Stimulated activated naive CD8-positive, alpha-beta T cell treated with anti-CD3 and anti-CD28 coated beads, Interleukin-15, Interleukin-2, amounts not matched to agents 100 U/mL and 50 U/mL, for 24 hours (primary cell): ENCODE data around the gene AHDC1.

Source experiments
- ATAC-seq: fragments of 150-1000 bp; cut with Tn5 transposase; one replicate; pipeline ENCODE4 v1.10.0; 2021
- DNase-seq: peaks from one replicate; pipeline ENCODE4 v3.0.0; 2021

Gene AHDC1

DNA sequence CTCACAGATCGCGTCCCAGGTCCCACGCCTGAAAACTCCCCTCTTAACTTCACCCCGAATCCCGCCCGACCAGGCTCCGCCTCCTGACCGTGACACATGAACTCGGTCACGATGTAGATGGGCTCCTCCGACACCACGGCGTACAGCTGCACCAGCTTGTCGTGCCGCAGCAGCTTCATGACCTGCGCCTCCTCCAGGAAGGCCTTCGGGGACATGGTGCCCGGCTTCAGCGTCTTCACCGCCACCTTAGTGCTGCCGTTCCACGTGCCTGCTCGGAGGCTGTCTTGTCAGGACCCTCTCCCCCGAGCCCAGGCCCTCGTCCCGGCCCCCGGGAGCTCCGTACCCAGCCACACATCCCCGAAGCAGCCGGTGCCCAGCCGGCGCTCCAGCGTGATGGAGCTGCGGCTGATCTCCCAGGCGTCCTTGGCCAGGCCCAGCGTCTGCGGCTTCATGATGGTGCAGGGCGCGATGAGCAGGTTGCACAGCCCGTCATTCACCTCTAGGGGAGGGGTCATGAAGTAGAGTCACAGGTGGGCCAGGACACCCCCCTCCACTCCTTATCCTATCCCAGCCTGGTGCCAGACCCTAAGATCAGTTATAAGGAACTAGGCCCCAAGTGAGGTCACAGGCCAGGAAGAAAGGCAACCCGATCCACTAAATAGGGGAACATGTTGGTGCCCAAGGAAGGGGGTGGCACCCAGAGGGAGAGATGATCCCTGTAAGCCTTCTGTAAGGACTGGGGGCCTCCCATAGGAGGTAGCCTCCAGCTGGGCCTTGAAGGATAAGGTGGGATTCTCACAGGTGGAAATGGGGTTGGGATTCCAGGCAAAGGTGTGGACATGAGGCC lies 11.6 kb upstream of the AHDC1 start:
- no peak for ATAC-seq

GRCh38 chr1:27614625-27615344 lies 10.8 kb upstream of the AHDC1 start:
- no peak for DNase-seq
- no peak for ATAC-seq

More for the DNA sequence above, 11.6 kb upstream of the AHDC1 start:
- DNase-seq: no peak

GRCh38 chr1:27614043-27614624 lies 10.2 kb upstream of the AHDC1 start:
- DNase-seq: no peak
- ATAC-seq: no peak

GRCh38 chr1:27612718-27613117 lies 8.8 kb upstream of the AHDC1 start:
- DNase-seq (no peak), ATAC-seq (no peak)

GRCh38 chr1:27611450-27611849 lies 7.5 kb upstream of the AHDC1 start:
- no peak for ATAC-seq
- DNase-seq: no peak

DNA sequence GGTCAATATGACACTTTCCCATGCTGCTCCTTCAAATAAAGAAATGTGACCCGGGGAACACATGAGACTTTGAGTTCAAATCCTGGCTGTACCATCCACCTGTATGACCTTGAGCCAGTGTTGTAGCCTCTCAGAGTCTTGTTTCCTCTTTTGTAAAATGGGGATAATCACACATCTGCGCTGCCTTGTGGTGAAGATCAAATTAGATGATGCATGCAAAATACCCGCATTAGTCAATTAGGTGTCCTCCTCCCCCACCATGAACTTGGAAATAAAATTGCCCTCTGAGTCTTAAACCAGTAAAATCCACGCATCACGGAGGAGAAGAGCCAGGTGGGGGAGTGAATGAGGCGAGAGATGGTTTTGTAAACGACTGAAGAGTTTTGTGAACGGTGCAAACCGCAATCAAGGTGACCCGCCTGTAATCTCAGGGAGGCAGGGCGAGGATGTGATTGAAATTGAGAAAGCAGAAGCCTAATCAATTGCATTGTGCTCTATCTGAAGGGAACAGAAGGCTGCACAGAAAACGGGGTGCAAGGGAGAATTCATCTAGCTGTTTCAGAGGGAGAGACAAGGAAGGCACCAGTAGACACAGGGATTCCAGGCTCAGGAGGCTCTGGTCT lies 5.8 kb upstream of the AHDC1 start:
- DNase-seq: no peak
- no peak for ATAC-seq

DNA sequence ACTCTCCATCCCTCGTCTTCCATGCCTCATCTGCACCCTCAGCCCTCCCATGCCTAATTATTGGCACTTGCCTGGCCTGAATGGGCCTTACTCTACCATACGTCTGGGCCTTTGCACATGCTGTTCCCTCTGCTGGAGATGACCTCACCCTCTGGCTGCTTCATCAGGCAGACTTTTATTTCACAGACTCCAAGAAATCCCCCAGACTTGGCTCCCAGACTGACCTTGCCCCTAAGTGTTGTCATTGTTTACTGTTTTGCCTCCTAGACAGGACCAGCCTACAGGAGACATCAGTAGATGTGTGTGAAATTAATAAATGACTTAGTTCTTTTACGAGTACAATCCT lies 5.2 kb upstream of the AHDC1 start:
- ATAC-seq (no peak), DNase-seq (no peak)

- ATAC-seq: no peak
- no peak for DNase-seq
Measured at GRCh38 chr1:27607239-27607804, 3.4 kb upstream of the AHDC1 start.

GRCh38 chr1:27606708-27607238 lies 2.8 kb upstream of the AHDC1 start:
- DNase-seq (no peak), ATAC-seq (no peak)

GRCh38 chr1:27605796-27606707 lies 2.1 kb upstream of the AHDC1 start:
- no peak for ATAC-seq
- DNase-seq: peak; percentile 66

DNA sequence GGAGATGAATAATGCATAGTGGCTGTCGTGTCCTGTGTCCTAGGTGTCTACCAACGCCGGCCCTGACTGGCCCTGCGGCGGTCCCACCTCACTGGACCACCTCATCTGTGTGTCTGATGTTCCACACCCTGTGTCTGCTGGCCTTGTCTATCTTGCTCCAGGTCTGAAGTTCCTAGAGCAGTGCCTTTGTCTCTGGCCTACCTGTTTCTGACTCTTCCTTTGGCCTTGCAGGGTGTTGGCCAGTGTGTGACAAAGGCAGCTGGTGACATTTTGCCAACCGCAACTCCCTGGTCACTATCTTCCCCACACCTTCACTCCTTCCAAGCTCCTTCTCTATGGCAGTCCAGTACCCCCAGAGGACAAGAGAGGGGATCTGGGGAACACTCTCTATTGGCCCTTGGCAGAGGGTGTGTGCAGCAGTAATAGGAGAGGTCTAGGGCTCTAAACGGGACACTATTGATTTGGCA lies 1.4 kb upstream of the AHDC1 start:
- ATAC-seq: no peak

DNA sequence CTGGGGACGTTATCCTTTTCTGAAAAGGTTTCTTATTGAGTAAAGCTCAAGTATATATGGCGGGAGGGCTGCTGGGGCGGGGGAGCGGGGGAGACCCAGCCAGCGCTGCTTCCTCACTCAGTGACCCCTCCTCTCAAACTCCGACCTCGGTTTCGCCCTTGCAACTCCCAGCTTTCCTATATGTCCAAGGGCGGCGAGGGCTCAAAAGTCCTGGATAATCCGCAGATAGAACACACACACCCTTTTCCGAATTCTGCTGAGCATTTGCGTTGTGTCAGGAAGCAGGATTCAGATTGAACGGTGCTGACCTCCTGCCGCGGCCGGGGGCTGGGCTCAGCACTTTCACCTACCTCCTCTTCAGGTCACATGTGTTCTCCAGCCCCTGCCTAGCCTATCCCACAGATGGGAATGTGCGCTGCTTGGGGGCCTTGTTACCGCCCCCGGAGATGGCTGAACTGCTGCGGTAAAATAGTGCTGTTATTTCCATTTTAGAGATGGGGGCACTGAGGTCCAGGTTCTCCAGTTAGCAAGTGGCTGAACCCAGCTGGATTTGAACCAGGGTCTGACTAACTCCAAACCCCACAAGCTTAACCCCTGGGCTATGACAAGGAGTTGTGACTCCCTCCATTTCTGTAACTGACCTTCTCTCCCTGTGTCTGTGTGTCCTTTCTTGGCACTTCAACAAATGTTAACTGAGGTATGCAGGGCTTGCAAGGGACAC lies 795 bp upstream of the AHDC1 start:
- DNase-seq (no peak), ATAC-seq (no peak)

More for the DNA sequence above, 1.4 kb upstream of the AHDC1 start:
- no peak for DNase-seq

DNA sequence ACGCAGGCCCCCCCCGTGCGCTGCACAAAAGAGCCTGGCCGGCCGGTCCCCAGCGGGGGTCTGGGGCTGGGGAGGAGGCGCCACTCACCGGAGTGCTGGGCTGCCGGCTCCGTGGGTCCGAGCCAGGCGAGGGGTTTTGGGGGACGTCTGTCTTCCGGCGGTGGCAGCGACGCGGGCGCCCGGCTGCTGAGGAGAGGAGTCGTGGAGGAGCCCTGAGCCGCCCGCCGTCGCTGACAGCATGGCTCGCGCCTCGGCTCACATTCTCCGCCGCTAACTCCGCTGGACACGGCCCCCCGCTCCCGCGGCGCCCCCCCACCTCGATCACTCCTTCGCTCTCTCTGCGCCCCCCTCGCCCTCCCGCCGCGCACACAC lies 649 bp downstream of the AHDC1 start:
- ATAC-seq (no peak), DNase-seq (peak; percentile 51)

DNA sequence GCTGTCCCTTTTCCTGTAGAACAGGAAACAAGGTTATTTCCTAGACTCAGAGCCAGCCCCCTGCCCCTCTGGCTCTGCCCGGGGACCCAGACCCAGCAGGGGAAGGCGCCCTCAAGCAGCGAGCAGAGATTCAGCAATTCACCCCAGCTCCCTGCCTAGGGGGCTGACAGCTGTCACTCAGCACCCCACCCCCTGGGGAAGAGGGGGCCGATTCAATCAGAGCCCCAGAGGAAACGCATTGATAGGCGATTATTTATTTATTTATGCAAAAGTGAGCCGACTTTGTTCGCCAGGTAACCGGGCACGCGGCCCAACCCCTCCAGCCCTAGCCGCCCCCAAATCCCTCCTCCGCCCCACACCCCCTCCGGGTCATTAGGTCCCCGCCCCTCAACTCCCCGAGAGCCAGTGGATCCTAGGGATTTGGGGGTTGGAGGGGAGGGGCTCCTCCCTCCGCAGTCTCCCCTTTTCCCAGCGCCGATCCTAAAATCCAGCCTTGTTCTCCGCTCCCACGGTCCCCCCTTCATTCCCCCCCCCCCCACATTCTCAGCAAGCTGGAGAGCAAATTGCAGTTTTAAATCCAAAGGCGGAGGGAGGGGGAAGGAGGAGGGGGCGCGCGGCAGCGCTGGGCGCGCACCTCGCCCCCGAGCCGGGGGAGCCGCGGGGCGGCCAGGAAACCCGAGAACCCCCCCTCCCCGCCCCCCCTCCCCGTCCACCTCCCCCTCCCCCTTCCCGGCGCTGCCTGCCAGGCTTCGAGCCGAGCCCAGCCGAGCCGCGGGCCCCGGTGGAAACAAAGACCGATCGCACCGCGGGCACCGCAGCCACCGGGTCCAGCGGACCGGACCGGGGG lies 1.3 kb downstream of the AHDC1 start:
- ATAC-seq: no peak
- DNase-seq: peak; percentile 50

DNA sequence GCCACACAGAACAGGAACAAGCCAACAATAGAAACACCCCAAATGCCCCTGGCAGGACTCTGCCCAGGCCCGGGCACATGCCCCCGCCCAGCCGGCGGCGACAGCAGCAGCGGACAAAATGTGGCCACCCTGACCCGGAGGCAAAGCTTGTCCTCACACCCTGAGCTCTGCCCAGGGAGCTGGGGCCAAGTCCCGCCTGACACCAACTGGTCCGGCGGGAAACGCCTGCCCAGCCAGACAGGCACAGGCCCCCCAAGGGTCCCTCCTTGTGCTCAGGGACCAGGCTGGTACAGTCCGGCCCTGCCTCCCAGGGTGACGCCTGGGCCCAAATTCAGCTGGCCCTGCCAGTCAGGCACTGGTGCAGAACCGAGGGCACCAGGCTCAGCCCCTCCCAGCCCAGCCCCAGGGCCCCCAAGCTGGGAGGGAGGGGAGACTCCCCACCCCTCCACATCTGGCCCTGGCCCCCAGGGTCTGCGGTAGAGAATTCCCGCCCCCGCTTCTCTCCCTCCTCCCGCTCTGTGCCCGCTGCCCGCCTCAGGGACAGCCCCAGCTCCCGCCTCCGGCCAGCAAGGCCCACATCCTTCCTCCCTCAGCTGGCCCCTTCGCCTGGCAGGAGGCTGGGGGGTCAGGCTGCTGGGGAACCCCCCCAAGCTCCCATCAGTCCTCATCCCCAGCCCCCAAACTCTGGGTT lies 2.0 kb downstream of the AHDC1 start:
- DNase-seq: peak; percentile 37
- no peak for ATAC-seq

- DNase-seq (no peak), ATAC-seq (no peak)
Measured at GRCh38 chr1:27601321-27601770, 2.6 kb downstream of the AHDC1 start.

GRCh38 chr1:27600498-27601175 lies 3.3 kb downstream of the AHDC1 start:
- ATAC-seq (no peak), DNase-seq (no peak)
